Endothelial cell of umbilical vein (primary cell): ENCODE data around the gene ARFRP1. TPM values are rescaled to one million over a fixed set of nuclear protein-coding genes. Genes with fewer than 3 reads are reported as not detected.

ENCODE experiments used
- BruUV-seq: library from RNA; stranded (reverse); fragments of 400-500 nt; replicated peaks from 2 replicates; lab custom pipeline; 2021; lab: Mats Ljungman, UMichigan
- CTCF ChIA-PET: fragments of 300-600, 350-600 bp; sonication (Branson Sonifier 250); formaldehyde crosslinking; loops from one replicate; lab custom pipeline; 2021; ENCODE audit warnings: antibody characterized with exemption, inconsistent platforms; lab: Charles Lee
- POLR2A ChIA-PET: fragments of 300-600, 350-600 bp; sonication (Branson Sonifier 250); formaldehyde crosslinking; loops from one replicate; lab custom pipeline; 2021; ENCODE audit warnings: antibody characterized with exemption, inconsistent platforms; lab: Charles Lee
- DNase-seq: peaks from one replicate; pipeline ENCODE4 v3.0.0-alpha.2; 2011; ENCODE audit warnings: low read depth, low spot score
- FAIRE-seq: peaks from 2 replicates; lab custom pipeline; 2011; peaks lifted over from hg19 to GRCh38; lab: Jason Lieb, UNC
- H2AFZ ChIP-seq: 2 replicates; pipeline ENCODE4 v1.6.0; 2012; ENCODE audit warnings: low read depth, low read length, control low read depth, inconsistent platforms
- H3K27ac ChIP-seq: 2 replicates; pipeline ENCODE4 v1.5.1; 2011; ENCODE audit warnings: low read depth, mild to moderate bottlenecking, control low read depth, low read length, moderate library complexity; ENCODE audit not compliant: insufficient read depth
- H3K27me3 ChIP-seq, 2 experiments: 2 replicates each; pipeline versions ENCODE4 v1.6.0 to v1.6.1; 2011; ENCODE audit warnings: low read length in 2 of 2, mixed read lengths in 1 of 2; ENCODE audit not compliant: control insufficient read depth in 2 of 2, insufficient read depth in 2 of 2
- H3K36me3 ChIP-seq, 2 experiments: 2 replicates in 1 of 2; 3 replicates in 1 of 2; pipeline ENCODE4 v1.5.1; 2011; ENCODE audit warnings: low read length in 2 of 2, mild to moderate bottlenecking in 1 of 2, moderate library complexity in 1 of 2; ENCODE audit not compliant: control insufficient read depth in 2 of 2, insufficient read depth in 2 of 2; ENCODE audit errors: extremely low read depth in 1 of 2
- H3K4me1 ChIP-seq: 3 replicates; pipeline ENCODE4 v1.5.1; 2011; ENCODE audit warnings: mild to moderate bottlenecking, low read length; ENCODE audit not compliant: control insufficient read depth, insufficient read depth; ENCODE audit errors: extremely low read depth
- H3K4me2 ChIP-seq: 2 replicates; pipeline ENCODE4 v1.6.1; 2011; ENCODE audit warnings: low read length, control low read depth, mixed read lengths; ENCODE audit not compliant: insufficient read depth
- H3K4me3 ChIP-seq, 3 experiments: fragments of 200-600 bp in 1 of 3; sonication (generic), shearing (Covaris generic) in 1 of 3; replicated peaks in 1 of 3; 2 replicates each; pipeline ENCODE4 v1.5.1; 2011 to 2016; ENCODE audit warnings: control low read depth in 3 of 3, low read length in 3 of 3, mild to moderate bottlenecking in 2 of 3, inconsistent platforms in 1 of 3, low read depth in 1 of 3, moderate library complexity in 1 of 3; ENCODE audit not compliant: insufficient read depth in 1 of 3
- H3K79me2 ChIP-seq: 2 replicates; pipeline ENCODE4 v1.6.0; 2012; ENCODE audit warnings: low read length, inconsistent platforms; ENCODE audit not compliant: control insufficient read depth, insufficient read depth
- H3K9ac ChIP-seq: replicated peaks from 2 replicates; pipeline ENCODE3; 2011; ENCODE audit warnings: low read length, control low read depth; ENCODE audit not compliant: insufficient read depth; ENCODE audit errors: extremely low read depth
- H3K9me1 ChIP-seq: replicated peaks from 3 replicates; pipeline ENCODE4 v1.6.0; 2011; ENCODE audit warnings: mild to moderate bottlenecking, low read length; ENCODE audit not compliant: control insufficient read depth, insufficient read depth; ENCODE audit errors: extremely low read depth
- H3K9me3 ChIP-seq: replicated peaks from 2 replicates; pipeline ENCODE4 v1.5.1; 2012; ENCODE audit warnings: low read length, inconsistent platforms; ENCODE audit not compliant: control insufficient read depth, insufficient read depth
- H4K20me1 ChIP-seq: replicated peaks from 2 replicates; pipeline ENCODE3; 2011; ENCODE audit warnings: mild to moderate bottlenecking, low read length; ENCODE audit not compliant: control insufficient read depth, insufficient read depth; ENCODE audit errors: extremely low read depth
- FOS ChIP-seq: IDR thresholded peaks from 2 replicates; pipeline ENCODE4 v1.6.1; 2011; ENCODE audit warnings: mild to moderate bottlenecking, low read length, moderate library complexity, borderline replicate concordance; ENCODE audit not compliant: insufficient read depth
- GATA2 ChIP-seq: IDR thresholded peaks from 2 replicates; pipeline ENCODE4 v1.7.0; 2011; ENCODE audit warnings: low read depth, mild to moderate bottlenecking, moderate library complexity, mixed read lengths, low read length; ENCODE audit not compliant: insufficient read length, insufficient read depth
- JUN ChIP-seq: IDR thresholded peaks from 2 replicates; pipeline ENCODE4 v1.6.1; 2011; ENCODE audit warnings: borderline replicate concordance, low read depth; ENCODE audit not compliant: insufficient read length, insufficient read depth
- MYC ChIP-seq: IDR thresholded peaks from one replicate; pipeline ENCODE4 v1.6.1; 2011; ENCODE audit warnings: mild to moderate bottlenecking, low read depth, low read length
- POLR2A ChIP-seq: IDR thresholded peaks from 2 replicates; pipeline ENCODE4 v1.6.1; 2012; ENCODE audit warnings: low read depth, mild to moderate bottlenecking, control low read depth, low read length
- POLR2AphosphoS5 ChIP-seq: IDR thresholded peaks from 2 replicates; pipeline ENCODE4 v1.6.1; 2012; ENCODE audit warnings: low read depth, mild to moderate bottlenecking, control low read depth, low read length, moderate library complexity; ENCODE audit not compliant: insufficient read depth
- dilution Hi-C: fragments of 300-500 bp; cut with MboI; formaldehyde crosslinking; loops from one replicate; pipeline ENCODE4 v1.15.0; 2019; ENCODE audit warnings: low sequenced_read_pairs; ENCODE audit not compliant: extremely low pct_ligation_motif_present
- intact Hi-C: fragments of 100-400 bp; cut with micrococcal nuclease; formaldehyde crosslinking; loops from one replicate; pipeline ENCODE4 v1.10.0; 2022
- polyA plus RNA-seq, 4 experiments: library from polyadenylated mRNA; depleted of rRNA in 3 of 4; stranded (reverse) in 3 of 4; unstranded in 1 of 4; fragments of >200 nt; gene quantifications; 2 replicates each; pipeline versions ENCODE4 v1.2.1 to v1.2.3, GENCODE V29; 2011 to 2012; ENCODE audit warnings: missing spikeins in 1 of 4
- total RNA-seq: library from RNA; stranded (reverse); gene quantifications from 2 replicates; pipeline ENCODE4 v1.2.3, GENCODE V29; 2021
- TF ChIP-seq, protein P1 (sequence below): IDR thresholded peaks from 2 replicates; pipeline ENCODE4 v1.6.1; 2011; ENCODE audit not compliant: insufficient read depth, insufficient read length
- TF ChIP-seq, protein P2 (sequence below), 2 donors: IDR thresholded peaks; 1 replicate in 1 of 2; 2 replicates in 1 of 2; pipeline ENCODE4 v1.5.1; 2011; ENCODE audit warnings: low read length in 2 of 2, mild to moderate bottlenecking in 2 of 2, moderate library complexity in 2 of 2, control low read depth in 1 of 2, inconsistent platforms in 1 of 2, low read depth in 1 of 2; ENCODE audit not compliant: insufficient read depth in 1 of 2; ENCODE audit errors: extremely low read depth in 1 of 2

ARFRP1 gene
- total and polyA plus RNA-seq, 2 donors (not counting 3 experiments of a cell fraction or from before 2014, with no cell fraction given), result 48.7 to 51.6 TPM

DNA sequence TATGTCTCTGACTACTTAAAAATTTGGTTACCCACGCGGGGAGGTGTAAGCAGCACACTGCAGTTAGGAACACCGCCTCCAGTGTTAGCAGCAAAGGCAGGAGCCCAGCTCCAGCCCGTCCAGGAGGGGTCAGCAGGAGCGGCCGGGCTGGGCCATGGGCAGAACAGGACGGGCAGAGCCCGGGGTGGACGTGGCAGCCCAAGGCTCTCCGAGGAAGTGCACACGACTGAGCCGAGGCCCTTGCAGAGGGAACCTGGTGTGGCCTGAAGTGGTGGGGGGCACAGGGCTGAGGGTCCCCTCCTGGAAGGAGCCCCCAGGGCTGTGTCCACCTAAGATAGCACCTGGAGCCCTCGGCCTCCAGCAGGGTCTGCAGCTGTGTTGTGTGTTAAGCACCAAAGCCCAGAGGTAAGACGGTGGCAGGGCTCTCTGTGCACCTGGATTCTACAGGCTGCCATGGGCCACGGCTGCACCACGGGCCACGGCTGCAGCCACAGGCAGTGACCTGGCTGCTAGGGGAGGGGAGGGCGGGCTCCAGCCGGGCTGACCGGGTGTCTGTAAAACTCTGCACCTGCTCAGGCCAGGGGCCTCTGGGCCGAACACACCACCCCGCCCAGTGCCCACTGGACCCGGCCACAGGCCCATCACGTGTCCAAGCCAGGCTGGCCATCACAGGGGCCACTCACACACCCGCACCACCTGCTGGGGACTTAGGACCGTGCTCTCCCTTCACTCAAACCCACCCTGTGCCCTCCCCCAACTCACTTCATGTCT lies 38.4 kb upstream of the ARFRP1 start:
- no peaks in the 10 kb centered on the region for H3K9me3 ChIP-seq
- ChIA-PET POLR2A (no interaction called here), CTCF (interaction anchor here (1.2 kb wide), 1 partner anchor 112 kb away, joined by 4 read pairs; no protein-coding TSS in a partner anchor)
- dilution Hi-C loops (no loop called here), intact Hi-C loops (no loop called here)
- no peak overlapping the region for H2AFZ ChIP-seq
- H3K36me3 ChIP-seq, result peaks cover 0 to 19% of the 10 kb centered on the region in 2 experiments
- H3K27me3 ChIP-seq, result no peaks in the 10 kb centered on the region
- H3K9me1 ChIP-seq, result no peaks in the 10 kb centered on the region
- no peak for TF ChIP-seq GATA2
- no peak for TF ChIP-seq MYC
- no peak for TF ChIP-seq POLR2AphosphoS5
- TF ChIP-seq, protein P1, sequence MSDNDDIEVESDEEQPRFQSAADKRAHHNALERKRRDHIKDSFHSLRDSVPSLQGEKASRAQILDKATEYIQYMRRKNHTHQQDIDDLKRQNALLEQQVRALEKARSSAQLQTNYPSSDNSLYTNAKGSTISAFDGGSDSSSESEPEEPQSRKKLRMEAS, result no peak
- TF ChIP-seq FOS, result no peak
- TF ChIP-seq JUN, result no peak
- TF ChIP-seq POLR2A, result no peak
- TF ChIP-seq, protein P2, sequence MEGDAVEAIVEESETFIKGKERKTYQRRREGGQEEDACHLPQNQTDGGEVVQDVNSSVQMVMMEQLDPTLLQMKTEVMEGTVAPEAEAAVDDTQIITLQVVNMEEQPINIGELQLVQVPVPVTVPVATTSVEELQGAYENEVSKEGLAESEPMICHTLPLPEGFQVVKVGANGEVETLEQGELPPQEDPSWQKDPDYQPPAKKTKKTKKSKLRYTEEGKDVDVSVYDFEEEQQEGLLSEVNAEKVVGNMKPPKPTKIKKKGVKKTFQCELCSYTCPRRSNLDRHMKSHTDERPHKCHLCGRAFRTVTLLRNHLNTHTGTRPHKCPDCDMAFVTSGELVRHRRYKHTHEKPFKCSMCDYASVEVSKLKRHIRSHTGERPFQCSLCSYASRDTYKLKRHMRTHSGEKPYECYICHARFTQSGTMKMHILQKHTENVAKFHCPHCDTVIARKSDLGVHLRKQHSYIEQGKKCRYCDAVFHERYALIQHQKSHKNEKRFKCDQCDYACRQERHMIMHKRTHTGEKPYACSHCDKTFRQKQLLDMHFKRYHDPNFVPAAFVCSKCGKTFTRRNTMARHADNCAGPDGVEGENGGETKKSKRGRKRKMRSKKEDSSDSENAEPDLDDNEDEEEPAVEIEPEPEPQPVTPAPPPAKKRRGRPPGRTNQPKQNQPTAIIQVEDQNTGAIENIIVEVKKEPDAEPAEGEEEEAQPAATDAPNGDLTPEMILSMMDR (IDR thresholded peaks at IDR 0.05; ENCODE audit: extremely low read depth in 1 of 2, insufficient read depth in 1 of 2, low read depth in 1 of 2, low read length in 2 of 2), result no peak
- DNase-seq, result no peak
- H3K4me3 ChIP-seq, result no peak overlapping the region
- no peak overlapping the region for H3K27ac ChIP-seq
- peaks cover 5% of the 10 kb centered on the region for H3K4me1 ChIP-seq
- no peaks in the 10 kb centered on the region for H4K20me1 ChIP-seq
- no peak overlapping the region for H3K9ac ChIP-seq
- no TSS peak for BruUV-seq
- no peaks in the 10 kb centered on the region for H3K79me2 ChIP-seq
- FAIRE-seq, result no peak
- H3K4me2 ChIP-seq, result no peak overlapping the region
